GOT3 (cell line): ENCODE measurements around the gene DGLUCY.
"Not testable (repeated sequence)": the region's sequence is repeated elsewhere in the genome, so short reads cannot be mapped to it uniquely, and the experiment has no call there.

Experiments
- DNase-seq: peaks from one replicate; lab custom pipeline; 2025; ENCODE audit warnings: mixed read lengths; lab: John Stamatoyannopoulos, UW

DGLUCY gene

DNA sequence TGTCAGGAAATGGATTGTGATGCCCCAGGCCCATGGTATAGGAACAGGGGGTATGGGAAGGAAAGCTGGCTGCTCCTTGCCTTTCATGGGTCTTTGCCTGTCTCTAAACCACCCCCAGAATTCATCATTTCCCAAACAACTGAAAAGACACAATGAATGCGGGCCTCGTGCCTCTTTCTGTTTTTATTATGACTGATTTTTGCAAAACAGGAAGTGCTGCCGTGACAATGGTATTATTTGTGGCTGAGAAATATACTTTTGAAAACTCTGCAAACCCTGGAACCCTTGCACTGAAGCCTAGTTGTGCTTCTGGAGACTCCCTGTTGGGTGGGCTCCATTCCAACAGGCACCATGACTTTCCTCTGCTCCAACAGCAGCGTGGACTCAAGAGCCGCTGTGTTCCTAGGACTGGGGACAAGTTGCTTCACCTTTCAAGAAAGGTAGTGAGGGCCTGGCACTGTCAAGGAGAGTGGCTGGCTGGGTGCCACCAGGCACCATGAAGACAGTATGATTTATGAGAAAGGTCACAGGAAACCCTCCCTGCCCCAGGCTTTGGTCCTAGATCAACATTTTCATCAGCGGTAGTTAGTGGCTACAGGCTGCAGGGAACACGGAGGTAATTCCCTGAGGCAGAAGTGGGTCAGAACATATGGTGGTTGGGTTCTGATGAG is 4.8 kb upstream of the DGLUCY start:
- DNase-seq, result no peak

GRCh38 chr14:91111443-91111842 is 2.4 kb upstream of the DGLUCY start:
- no peak for DNase-seq

GRCh38 chr14:91112194-91112593 is 1.7 kb upstream of the DGLUCY start:
- no peak for DNase-seq

DNA sequence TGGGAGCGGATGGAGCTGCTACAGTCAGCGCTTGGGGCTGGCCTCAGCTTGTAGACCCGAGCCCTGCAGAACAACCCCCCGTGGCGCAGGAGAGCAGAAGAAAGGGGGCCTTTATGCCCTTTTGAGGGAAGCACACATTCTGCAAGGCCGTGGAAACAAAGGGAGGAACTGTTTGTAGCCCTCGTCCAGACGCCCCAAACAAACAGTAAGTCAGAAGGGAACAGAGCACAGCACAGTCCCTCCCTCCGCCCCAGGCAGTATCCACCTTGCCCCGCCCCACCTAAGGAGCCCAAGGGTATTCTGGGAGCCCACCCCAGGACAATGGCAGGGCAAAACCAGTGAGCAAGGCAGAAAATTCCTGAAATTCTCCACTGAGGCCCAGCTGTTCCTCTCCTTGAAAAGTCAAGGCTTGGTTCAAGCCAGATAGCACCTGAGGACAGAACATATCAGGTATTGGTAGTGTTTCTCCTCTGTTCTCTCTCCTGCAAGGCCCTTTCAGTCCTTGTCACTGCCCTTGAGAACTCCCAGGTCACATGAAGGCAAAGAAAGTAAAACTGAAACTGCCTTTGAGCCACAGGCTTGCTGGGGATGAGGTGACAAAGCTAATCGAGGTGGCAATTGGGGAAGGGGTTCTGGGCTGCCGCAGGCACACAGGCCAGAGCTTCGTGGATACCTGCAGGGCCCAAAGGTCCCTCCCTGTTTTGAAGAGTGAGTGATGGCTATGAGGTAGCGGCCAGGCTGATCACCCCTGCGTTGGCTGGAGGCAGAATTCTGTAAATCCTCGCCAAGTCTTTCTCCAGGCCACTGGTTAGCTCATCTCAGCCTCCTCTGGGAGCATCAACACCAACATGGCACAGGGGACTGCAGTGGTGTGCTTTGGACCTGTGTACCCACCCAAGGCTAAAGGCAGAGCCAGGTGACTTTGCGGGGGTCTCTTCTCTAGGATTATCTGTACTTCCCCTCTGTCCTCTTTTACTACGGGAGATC is 499 bp downstream of the DGLUCY start:
- DNase-seq, result no peak

DNA sequence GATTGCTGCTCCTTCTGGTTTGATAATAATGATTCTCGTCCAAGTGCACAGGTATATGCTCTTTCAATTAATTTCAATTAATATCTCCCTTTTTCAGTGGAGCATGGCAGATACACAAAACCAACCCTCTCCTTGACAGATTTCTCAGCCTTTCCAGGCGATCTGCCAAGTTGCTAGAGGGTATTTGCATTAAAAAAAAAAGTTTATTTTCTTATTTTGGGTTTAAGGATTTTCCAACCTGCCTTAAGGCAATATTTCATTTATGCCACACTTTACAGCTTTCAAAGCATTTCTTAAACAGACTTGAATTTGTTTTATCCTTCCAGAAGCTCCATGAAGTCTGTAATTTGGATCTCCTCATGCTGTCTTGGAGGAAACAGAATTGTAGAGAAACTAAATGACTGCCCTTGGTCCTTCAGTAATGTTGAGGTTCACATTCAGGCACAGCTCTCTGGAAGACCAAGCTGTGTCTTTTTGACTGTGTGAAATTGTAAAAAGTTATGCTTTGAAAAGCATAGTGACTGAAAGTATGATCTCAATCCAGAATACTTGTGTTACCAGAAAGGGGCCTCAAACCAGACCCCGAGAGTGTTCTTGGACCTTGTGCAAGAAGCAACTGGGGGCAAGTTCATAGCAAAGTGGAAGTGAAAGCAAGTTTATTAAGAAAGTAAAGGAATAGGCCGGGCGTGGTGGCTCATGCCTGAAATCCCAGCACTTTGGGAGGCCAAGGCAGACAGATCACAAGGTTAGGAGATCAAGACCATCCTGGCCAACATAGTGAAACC is 2.3 kb downstream of the DGLUCY start:
- DNase-seq, result no peak

- DNase-seq, result no peak
Measured at GRCh38 chr14:91116913-91117588, 3.2 kb downstream of the DGLUCY start.

GRCh38 chr14:91117960-91118359 is 4.1 kb downstream of the DGLUCY start:
- DNase-seq, result no peak

GRCh38 chr14:91118511-91119068 is 4.7 kb downstream of the DGLUCY start:
- DNase-seq, result no peak

- no peak for DNase-seq
Measured at GRCh38 chr14:91119556-91120311, 5.9 kb downstream of the DGLUCY start.

DNA sequence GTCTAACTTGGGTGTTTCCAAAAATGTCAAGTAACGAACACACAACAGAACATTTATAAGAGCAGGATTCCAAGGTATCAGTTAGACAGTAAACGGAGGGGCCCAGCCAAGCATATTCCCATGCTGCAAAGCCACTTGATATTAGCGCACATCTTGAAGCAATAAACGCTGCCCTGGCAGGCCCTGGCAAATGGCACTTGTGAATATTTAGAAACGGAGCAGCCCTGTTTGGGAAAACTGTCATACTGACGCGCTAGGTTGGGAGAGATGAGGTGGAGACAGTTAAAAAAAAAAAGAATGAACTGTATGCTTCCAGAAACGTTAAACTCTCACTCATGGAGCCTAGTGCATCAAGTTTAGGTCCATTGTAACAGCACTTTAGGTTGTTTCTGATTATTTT is 9.3 kb downstream of the DGLUCY start:
- DNase-seq, result no peak

- not testable (repeated sequence) for DNase-seq
Measured at GRCh38 chr14:91124406-91125270, 10.8 kb downstream of the DGLUCY start.

DNA sequence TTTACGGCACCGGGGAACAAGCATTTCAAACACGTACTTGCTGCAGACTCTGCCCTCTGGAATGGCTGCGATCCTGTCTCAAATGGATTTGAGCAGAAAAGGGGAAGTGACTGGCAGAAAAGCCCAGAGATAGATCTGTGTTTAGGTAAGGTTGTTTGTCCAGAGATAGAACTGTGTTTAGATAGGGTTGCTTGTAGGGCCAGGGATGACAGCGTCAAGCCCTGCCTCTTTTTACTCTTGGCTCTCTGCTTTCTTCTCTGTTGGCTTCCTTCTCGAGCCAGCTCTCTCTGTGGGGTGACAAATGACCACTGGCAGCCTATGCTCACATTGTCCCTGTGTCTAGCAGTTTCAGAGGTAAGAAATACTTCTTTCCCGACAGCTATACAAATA is 11.4 kb downstream of the DGLUCY start:
- DNase-seq, result no peak

- no peak for DNase-seq
Measured at GRCh38 chr14:91125801-91126200, 11.9 kb downstream of the DGLUCY start.

- DNase-seq, result no peak
Measured at GRCh38 chr14:91126761-91127160, 12.9 kb downstream of the DGLUCY start.

DNA sequence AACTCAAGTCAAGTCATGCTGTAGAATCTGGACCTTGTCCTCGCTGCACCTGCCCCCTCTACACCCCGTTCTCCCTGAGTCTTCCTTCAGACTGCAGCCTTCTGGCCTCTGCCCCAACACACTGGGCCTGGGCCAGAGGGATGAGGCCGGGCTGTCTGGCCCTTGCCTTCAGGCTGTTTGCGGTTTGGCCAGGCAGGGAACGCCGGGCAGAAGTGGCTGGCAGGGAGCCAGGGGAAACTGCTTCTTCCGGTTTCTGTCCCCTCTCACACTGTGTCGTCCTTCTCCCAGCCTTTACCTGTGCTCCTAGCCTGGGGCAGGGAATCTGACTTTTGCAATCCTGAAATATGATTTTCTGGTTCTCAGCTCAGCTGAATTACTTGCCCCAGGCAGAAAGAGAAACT is 13.5 kb downstream of the DGLUCY start:
- DNase-seq, result no peak

- no peak for DNase-seq
Measured at GRCh38 chr14:91127924-91128323, 14.1 kb downstream of the DGLUCY start.

- DNase-seq, result no peak
Measured at GRCh38 chr14:91128699-91129098, 14.8 kb downstream of the DGLUCY start.

DNA sequence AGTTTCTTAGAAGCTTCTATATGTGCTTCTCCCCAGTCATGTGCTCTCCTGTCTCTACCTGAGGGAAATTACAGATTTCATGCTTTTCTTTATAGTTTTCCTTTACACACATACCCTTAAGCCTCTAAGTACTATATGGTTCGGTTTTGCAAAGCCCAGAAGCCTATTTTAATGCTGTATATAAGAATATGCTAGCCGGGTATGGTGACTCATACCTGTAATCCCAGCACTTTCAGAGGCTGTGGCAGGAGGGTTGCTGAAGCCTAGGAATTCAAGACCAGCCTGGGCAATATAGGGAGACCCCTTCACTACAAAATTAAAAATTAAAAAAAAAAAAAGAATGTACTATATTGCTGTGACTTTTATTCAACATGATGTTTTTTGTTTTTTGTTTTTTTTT is 15.4 kb downstream of the DGLUCY start:
- DNase-seq, result no peak

DNA sequence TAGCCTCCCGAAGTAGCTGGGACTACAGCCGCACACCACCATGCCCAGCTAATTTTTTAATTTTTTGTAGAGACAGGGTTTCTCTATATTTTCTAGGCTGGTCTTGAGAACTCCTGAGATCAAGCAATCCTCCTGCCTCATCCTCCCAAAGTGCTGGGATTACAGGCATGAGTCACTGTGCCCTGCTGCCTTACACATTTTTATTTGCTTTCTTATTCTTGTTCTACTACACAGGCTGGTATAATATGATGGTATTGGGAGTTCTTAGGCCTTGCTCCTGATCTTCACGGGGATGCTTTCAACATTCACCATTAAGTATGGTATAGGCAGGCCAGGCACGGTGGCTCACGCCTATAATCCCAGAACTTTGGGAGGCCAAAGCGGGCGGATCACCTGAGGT is 21.2 kb downstream of the DGLUCY start:
- DNase-seq, result no peak
